ENCODE measurements around the gene KIAA1549.

DNA sequence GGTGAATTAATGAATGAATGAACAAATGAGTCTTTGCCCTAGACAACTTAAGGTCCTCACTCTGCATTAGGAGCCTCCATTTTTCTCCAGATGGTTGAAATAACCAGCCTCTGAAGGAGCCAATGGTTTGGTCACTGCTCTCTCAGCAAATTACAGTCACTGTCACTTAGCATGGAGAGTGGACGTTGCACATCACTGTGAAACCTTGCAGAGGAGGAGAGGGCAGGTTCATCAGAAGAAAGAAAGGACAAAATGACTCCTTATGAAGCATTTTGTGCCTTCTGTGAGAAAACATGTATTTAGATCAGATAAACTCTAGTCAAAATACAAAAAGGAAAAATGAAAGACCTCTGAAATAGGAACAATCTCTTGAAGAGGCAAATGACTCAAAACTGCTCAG is 176.6 kb downstream of the KIAA1549 start:
- TF ChIP-seq, protein P1, sequence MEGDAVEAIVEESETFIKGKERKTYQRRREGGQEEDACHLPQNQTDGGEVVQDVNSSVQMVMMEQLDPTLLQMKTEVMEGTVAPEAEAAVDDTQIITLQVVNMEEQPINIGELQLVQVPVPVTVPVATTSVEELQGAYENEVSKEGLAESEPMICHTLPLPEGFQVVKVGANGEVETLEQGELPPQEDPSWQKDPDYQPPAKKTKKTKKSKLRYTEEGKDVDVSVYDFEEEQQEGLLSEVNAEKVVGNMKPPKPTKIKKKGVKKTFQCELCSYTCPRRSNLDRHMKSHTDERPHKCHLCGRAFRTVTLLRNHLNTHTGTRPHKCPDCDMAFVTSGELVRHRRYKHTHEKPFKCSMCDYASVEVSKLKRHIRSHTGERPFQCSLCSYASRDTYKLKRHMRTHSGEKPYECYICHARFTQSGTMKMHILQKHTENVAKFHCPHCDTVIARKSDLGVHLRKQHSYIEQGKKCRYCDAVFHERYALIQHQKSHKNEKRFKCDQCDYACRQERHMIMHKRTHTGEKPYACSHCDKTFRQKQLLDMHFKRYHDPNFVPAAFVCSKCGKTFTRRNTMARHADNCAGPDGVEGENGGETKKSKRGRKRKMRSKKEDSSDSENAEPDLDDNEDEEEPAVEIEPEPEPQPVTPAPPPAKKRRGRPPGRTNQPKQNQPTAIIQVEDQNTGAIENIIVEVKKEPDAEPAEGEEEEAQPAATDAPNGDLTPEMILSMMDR (IDR thresholded peaks at IDR 0.05), result no peak
- no peak for TF ChIP-seq POLR2A (IDR thresholded peaks at IDR 0.05)

Measured in tibial nerve (tissue), 3 donors.